HG02798 (cell line): ENCODE data around the gene SRD5A3.

Experiments
- ATAC-seq: cut with Tn5 transposase; IDR thresholded peaks from one replicate; pipeline ENCODE4 v1.9.1; 2021; ENCODE audit warnings: mild to moderate bottlenecking; ENCODE audit not compliant: unreplicated experiment, poor library complexity

SRD5A3 gene

DNA sequence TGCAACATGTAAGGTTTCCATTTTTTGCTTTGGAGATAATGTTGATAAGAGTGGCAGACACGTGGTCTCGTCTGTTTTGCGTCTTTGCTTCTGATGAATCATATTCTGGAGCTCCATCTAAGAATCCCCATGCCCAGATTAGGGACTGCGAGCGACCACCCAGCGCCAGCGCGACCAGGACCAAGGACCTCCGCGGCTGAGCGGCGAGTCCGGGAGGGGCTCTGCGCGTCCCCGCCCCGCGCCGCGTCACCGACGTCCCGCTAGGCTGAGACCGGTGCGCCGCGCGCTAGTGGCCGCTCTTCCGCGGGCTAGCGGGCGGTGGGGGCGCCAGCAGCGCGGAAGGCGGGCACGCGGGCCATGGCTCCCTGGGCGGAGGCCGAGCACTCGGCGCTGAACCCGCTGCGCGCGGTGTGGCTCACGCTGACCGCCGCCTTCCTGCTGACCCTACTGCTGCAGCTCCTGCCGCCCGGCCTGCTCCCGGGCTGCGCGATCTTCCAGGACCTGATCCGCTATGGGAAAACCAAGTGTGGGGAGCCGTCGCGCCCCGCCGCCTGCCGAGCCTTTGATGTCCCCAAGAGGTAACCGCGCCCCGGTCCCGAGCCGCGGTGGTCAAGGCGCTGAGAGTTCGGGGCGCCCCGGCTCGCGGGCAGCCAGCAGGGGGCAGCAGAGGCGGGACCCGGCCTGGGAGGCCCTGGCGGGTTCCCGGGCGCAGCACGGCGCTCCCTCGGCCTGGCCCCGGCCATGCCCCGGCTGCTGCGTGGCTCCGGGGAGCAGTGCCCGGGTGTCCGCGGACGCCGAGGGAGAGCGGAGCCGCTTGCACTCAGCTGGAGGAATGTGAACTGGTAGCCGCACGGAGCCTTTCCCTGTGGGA, at the start of gene SRD5A3:
TSS of gene SRD5A3 (plus strand) at position 263 of the 871 bp plus-strand sequence. CDS start at position 358, 95 bp downstream.
- ATAC-seq, result peak; percentile 95

DNA sequence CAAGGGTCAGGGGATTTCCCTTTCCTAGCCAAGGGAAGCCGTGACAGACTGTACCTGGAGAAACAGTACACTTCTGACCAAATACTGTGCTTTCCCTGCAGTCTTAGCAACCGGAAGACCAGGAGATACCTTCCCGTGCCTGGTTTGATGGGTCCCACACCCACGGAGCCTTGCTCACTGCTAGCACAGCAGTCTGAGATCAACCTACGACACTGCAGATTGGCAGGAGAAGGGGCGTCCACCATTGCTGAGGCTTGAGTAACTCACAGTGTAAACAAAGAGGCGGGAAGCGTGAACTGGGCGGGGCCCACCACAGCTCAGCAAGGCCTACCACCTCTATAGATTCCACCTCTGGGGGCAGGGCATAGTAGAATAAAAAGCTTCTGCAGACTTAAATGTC, 48.7 kb upstream of the SRD5A3 start:
- ATAC-seq, result no peak

DNA sequence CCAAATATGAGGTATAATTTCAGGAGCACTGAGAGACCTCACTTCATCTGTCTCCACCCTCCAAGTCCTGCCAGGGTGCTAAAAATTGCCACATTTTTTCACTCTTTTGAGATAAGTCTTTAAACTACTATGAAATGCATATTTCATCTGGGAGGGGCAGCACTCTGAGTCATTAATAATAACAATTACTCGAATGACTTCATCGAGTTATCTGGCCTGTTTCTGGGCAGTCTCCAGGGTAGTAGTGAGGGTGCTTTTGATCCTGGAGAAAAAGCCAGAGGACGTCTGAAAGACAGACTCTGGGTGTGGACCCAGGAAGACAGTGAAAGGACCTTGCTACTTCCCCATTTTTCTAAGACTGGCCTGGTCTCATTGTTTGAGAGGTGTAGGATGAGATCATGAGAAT, 42.3 kb upstream of the SRD5A3 start:
- ATAC-seq, result no peak

DNA sequence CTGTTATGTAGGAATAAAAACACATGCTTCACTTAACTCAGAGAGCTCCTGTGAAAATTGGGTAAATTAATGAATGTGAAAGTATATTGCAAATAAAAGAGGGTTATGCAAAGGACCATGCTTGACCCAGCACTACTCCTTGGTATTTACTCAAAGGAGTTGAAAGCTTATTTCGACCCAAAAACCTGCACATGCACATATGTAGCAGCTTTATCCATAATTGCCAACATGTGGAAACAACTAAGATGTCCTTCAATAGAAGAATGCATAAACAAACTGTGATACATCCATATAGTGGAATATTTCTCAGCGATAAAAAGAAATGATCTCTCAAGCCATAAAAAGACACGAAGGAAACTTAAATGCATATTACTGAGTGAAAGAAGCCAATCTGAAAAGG, 41.7 kb upstream of the SRD5A3 start:
- no peak for ATAC-seq

DNA sequence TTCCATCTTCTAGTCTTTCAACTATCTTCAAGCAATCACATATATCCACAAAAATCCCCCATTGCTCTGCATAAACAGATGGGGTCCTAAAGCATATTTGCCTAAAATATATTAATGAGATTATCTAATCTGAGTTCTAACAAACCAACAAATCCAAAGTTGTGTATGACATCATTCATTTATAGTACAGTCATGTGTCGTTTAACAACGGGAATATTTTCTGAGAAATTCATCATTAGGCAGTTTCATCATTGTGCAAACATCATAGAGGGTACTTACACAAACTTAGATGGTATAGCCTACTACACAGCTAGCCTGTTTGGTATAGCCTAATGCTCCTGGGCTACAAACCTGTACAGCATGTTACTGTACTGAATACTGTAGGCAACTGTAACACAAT, 38.0 kb upstream of the SRD5A3 start:
- no peak for ATAC-seq

DNA sequence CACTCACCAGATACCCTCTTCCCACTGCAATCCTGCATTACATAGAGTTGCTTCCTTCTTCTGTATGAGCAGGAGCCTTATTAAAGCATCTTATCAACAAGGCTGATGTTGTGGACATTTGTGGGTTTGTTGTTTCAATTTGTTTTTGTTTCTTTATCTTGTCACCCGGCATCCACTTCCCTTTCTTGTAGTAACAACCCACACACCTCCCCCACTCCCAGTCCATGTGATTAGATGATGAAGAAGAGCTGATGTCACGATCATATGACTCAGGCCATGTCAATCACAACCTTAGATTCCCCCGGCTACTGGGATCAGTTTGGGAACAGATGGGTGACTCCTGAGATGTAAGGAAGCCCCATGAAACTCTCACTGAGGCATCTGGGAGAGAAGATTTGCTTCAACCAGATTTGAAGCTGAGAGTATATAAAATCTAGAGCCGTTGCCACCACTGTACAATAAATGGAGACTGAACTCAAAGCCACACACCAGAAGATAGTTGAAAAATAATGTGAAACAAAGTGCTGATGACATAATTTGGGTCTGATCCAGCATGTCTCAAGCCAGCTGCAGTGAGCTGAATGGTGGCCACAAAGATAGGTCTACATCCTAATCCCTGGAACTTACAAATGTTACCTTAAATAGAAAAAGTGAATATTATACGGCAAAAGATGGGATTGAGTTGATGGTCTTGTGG, 34.1 kb upstream of the SRD5A3 start:
- peak; percentile 3 for ATAC-seq

DNA sequence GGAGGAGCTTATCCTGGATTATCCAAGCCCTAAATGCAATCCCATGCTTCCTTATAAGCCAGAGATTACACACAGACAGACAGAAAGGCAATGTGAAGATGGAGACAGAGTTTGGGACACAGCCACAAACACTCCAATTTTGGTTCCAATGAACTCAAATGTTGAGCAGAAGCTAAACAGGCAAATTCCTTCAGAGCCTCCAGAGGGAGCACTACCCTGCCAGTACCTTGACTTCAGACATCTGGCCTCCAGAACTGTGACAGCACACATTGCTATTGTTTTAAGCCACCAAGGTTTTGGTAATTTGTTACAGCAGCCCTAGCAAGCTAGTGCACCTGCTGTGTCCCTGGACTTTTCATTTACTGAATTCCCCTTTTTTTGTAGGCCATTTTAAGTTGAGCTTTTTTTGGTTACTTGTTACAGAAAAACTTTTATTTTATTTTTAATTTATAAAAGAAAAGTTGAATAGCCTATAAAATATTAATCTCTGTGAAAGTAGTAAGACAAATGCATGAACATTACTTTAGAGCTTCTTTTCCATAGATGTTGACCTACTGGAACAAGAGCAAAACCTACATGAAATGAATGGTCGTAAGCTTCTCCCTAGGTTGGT, 33.4 kb upstream of the SRD5A3 start:
- peak; percentile 86 for ATAC-seq

DNA sequence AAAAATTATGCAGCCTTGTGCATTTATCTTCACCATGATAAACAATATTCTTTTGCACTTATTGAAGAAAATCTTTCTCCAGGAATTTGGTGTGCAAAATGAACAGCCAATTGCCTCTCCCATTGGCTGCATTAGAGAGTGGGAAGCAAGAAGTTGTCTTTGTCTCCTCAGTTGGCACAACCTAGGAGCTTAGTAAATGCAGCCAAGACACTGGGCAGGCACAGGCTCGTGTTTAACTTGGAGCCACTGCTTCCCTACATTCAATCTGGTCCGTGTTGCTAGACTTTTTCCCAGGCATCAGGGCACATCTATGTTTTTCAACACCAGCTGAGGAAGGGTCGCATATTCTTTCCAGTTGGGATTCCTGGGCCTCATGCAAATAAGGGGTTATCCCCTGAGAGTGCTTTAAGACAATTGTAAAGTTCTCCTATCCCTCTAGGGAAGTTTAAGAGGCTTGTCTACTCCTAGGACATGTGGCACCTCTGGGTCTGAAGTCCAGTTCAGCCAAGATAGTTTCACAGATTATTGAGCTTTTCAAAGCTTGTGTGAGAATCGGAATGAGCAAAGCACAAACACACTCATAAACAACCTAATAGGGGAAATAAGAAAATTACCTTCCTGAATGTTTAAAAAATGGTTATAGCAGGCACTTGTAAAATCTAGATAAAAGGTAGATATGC, 31.8 kb upstream of the SRD5A3 start:
- no peak for ATAC-seq

DNA sequence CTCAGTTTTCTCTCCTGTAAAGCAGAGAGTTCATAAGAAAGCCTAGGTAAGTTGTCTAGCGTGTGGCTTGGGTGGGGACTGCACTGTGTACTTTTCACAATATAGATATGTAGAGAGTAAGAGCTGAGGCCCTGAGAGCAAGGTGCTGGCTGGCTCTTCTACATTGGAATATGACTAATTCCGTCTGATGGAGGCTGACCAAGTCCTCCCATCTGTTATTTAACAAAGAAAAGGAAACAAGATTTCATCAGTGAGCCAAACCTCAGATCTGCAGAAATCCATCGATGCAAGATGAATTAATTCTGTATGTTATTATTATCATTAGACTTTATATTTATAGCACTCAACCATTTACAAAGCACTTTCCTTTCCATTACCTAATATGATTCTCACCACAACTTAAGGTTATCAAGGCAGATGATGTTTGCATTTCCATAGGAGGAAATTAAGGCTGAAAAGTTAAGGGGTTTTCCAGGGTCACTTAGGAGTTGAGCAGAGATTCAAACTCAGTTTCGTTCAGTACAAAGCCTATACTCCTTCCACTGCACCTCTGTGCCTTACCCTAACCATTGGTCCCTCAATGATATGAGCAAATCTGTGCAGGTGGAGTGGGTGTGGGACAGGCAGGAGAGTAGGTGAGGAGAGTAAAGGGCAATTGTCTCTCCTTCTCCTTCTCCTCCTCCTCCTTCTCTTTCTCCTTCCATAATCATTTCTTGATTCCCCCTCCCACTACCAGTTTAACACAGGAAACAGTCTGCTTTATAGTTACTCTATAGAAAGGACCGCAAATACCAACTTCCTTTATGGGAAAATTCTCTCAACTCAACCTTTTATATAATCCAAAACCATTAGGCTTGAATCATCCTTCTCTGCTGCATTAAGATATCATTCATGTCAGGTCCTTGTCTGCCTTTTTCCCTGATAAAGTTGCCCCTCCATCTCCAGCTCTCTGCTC, 27.6 kb upstream of the SRD5A3 start:
- ATAC-seq, result no peak

DNA sequence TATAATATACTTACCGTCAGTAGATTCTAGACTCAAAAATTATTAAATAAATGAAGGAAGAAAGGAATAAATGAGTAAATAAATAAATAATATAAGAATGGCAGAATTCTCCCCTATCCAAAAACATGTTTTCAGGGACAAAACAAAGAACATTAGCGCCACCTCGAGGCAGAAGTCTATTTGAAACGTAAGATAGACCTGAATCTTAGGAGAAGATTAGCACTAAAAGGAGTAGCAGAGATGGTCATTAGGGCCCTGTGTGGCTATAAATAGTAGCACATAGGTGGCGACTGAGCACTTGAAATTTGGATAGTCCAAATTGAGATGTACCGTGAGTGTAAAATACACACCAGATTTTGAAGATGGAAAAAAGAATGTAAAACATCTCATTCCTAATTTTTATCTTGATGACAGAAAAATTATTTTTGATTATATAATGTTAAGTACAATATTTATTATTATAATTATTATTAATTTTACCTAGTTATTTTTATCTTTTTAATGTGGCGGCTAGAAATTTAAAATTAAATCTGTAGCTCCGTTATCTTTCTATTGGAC, 24.3 kb upstream of the SRD5A3 start:
- ATAC-seq, result no peak

DNA sequence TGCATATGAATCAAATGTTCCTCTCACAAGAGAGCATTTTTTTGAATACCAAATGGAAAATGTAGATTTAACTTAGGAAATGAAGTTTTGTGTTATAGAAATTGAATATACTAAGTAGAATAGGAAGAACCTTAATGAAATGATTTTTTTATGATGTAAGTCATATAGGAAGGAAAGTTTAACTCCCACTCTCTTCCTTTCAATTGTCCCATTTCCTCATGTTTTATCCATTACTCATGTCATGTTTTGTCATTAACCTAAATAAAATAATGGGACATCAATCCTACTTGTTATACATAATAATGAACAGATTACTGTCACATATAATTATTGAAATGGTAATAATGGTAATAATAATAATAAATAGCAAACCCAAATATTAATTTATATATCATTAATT, 22.7 kb upstream of the SRD5A3 start:
- ATAC-seq, result no peak

DNA sequence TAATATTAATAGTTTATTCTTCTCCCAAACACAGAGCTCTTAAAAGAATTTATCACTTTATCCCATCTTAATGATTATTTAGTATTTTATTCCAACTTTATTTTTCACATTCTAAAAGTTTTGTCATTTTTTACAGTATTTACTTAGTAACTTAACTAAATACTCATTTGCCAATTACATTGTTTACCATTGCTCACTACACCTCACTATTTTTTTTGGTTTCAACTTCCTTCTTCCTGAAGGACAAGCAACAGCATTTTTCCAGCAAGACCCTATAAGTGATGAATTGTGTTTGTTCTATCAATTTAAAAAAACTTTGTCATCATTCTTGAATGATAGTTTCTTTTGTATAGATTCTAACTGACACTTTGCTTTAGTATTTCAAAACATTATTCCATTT, 19.4 kb upstream of the SRD5A3 start:
- ATAC-seq, result no peak

DNA sequence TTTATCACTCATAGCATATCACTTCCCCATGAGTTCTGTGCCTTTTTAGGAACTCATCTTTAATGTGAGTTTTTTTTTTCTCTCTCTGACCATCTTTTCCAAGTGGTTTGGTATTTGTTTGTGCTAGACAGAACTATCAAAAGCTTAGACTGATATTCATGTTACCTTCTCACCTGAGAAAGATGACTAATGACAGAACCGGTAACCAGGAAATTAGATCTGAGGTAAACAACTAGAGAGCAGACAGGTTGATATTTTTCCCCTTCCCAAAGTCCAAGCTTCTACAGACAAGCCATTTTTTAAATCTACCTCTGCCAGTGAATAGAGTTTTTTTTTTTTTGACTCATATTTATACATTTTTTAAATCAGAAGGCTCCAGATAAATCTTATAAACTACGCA, 17.0 kb upstream of the SRD5A3 start:
- ATAC-seq, result no peak

DNA sequence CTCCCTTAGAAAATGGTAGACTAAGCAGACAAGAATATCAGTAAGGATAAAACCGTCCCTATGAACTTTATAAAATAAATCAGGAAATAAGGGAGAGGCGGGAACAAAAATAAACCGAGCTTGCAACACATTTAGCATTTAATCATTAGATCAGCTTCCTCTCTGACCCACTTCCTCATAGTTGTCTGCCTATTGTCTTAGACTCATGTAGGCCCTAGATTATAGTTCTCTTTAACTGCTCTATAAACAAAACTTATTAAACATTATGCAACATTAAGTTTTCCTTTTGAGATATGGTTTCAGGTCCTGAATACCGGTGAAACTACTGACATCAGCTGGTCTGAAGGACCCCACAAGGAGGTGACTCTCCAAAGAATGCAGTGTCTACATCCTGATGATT, 15.8 kb upstream of the SRD5A3 start:
- no peak for ATAC-seq

DNA sequence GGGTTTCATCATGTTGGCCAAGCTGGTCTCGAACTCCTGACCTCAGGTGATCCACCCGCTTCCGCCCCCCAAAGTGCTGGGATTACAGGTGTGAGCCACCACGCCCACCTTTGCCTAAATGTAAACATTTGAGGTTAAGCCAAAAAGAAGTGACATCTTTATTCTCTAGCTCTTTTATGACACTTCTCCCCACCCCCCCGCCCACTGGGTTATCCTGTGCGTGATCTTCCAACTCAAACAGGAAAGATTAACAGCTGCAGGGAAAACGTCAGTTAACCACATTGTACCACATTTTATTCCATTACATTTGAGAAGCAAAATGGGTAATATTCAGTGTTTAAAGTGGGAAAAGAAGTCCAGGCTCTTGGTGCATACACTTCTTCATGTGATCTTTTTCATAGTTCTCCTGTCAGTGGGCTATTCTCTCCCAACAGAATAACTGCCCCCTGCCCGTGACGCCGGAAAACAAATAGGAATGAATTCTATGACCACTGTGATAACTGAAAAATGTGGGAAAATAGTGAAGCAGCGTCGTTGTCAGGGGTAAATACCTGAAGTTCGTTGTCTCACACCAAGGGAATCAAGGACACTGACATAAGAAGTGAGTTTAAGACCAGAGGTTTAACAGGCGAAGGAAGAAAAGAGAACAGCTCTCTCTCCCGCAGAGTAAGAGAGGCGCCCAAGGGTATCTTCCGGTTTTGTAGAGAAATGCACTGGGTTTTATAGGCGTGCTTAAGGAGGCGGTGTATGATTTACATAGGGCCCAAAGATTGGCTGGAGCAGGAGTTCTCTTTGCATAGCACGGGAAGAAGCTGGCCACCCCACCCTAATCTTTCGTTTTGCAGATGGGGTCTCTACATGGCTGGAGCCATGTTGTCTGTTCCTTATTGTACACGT, 9.7 kb upstream of the SRD5A3 start:
- no peak for ATAC-seq

DNA sequence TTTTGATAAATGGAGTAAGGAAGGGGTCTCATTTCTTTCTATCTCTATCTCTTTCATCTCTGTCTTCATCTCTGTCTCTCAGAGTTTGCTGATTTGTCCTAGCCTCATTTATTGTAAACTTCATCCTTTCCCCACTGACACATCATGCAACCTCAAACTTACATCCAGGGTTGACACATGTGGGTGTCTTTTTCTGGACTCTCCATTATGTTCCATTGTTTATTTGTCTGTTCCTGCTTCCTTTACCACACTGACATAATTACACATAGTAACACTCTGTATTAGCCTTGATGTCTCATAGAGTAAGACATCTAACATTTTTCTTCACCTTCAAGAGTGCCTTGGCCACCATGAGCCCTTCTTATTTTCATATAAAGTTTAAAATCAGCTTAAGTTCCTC, 8.1 kb upstream of the SRD5A3 start:
- ATAC-seq, result no peak

DNA sequence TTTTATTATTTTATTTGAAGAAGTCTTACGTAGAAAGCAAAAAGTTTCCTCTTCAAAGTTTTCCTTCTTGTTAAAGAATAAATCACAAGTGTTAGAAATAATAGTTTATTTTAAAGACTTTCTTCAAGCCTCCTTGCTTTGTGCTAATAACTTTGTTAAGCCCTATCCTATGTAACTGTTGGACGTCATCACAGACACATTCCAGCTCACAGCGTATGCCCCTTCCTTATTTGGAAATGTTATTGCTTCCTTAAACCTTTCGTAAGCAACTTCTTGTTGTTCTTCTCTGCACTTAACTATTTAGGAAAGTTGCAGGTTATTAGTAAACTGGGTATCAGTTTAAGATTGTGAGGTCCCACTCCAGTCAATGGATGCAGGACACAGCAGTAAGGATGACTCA, 7.6 kb upstream of the SRD5A3 start:
- ATAC-seq, result no peak

DNA sequence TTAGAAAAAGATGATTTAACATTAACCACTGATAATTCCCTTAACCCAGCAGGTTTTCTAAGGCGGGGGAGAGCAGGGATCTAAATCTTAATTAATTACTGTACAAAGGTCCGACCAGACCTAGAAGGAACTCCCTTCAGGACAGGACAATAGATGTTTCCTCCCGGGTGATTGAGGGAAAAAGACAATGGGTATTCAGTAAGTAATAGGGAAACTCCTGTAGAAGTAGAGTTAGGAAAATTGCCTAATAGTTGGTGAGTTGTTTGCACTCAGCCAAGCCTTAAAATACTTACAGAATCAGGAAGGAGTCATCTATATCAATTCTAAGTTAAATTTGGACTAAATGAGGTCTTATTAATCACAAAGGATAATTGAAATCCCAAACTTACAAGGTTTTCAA, 5.8 kb upstream of the SRD5A3 start:
- ATAC-seq, result no peak
